ENCODE data around the gene ADTRP. TPM values are rescaled to one million over a fixed set of nuclear protein-coding genes. Genes with fewer than 3 reads are reported as not detected.

The ADTRP gene
- total and polyA plus RNA-seq, 2 of the 13 experiments (the other 11 are each of a cell fraction or from before 2014, with no cell fraction given) = not detected

DNA sequence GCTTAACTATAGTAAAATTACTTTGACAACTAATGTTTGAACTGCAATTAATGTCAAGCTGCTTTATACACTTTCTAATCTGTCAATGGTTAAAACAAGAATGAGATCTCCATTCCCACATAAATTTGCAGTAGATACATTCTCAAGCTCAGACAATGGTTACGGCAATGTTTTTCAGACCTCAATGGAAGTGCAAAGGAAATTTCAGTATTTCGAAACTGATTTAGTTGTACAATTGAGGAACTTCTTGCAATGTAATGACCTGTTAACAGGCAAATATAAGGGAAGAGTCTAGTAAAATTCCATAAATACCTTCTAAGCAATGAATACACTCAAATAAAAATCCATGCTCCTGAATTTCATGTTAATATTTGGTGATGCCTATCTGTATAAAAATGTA lies 94.7 kb downstream of the ADTRP start:
- in situ Hi-C loops (cut with HindIII; ENCODE audit: extremely low pct_ligation_motif_present, low pct_unique_long_range_greater_than_20kb) (no loop called here), intact Hi-C loops (cut with micrococcal nuclease; ENCODE audit: unreplicated experiment) (no loop called here)
- no peak for TF ChIP-seq KAT2B (IDR thresholded peaks at IDR 0.05; ENCODE audit: borderline replicate concordance, low read depth, low read length)
- H3K9me3 ChIP-seq (ENCODE audit: low read length) = peaks cover 13% of the 10 kb centered on the region
- H3K27ac ChIP-seq (ENCODE audit: extremely low read length, insufficient read depth, low read length) = no peak overlapping the region
- no peaks in the 10 kb centered on the region for H3K79me2 ChIP-seq (ENCODE audit: insufficient read depth, low read length)
- H3K4me2 ChIP-seq (ENCODE audit: low read depth, low read length) = no peak overlapping the region
- CTCF ChIA-PET (ENCODE audit: low intra/inter-chr PET ratio, low total read pairs) = no interaction called here
- H2AFZ ChIP-seq (ENCODE audit: low read length) = no peak overlapping the region
- POLR2A ChIA-PET = no interaction called here
- no peaks in the 10 kb centered on the region; a peak in 1 of 5 replicates for H3K27me3 ChIP-seq (ENCODE audit: control insufficient read depth in 1 of 2, insufficient read depth in 2 of 2, low read length in 2 of 2)
- no peak for ATAC-seq
- H3K9ac ChIP-seq (ENCODE audit: insufficient read depth, low read depth, low read length) = no peak overlapping the region
- no peaks in the 10 kb centered on the region for H3K4me1 ChIP-seq (ENCODE audit: insufficient read depth, low read length)
- BruUV-seq (replicated peaks) = no TSS peak
- H3K4me3 ChIP-seq (replicated peaks in 1 of 3; ENCODE audit: insufficient read depth in 1 of 3, low read depth in 2 of 3, low read length in 3 of 3) = no peak overlapping the region
- H3K36me3 ChIP-seq (replicated peaks in 1 of 2; ENCODE audit: control insufficient read depth in 1 of 2, insufficient read depth in 2 of 2, low read length in 2 of 2) = no peaks in the 10 kb centered on the region
- no peak for FAIRE-seq
- no peaks in the 10 kb centered on the region for H4K20me1 ChIP-seq (ENCODE audit: insufficient read depth, low read length)
- WGBS (ENCODE audit: low lambda C conversion rate) = 46% methylated on average over 2 of the region's 2 CpGs
- DNase-seq (ENCODE audit: low spot score) = no peak

DNA sequence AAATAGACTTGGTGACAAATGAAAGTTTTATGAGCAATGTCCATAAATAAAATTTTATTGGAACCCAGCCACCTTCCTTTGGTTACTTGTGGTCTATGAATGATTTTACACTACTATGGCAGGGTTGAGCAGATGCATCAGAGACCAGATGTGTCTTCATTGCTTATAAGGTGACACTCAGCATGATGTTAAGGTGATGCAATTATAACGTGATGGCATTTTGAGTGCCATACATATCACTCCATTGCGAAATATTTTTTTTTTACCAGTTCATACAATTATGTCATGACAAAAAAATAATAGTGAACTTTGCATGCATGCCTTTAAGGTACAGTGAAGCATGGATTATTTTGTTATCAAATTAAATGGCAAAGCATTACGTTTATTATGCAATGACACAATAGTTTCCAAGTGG lies 96.0 kb downstream of the ADTRP start:
- no peak overlapping the region for H3K9ac ChIP-seq (ENCODE audit: insufficient read depth, low read depth, low read length)
- no peak overlapping the region for H2AFZ ChIP-seq (ENCODE audit: low read length)
- TF ChIP-seq ZNF441 (CRISPR knock-in tag; IDR thresholded peaks at IDR 0.05; ENCODE audit: borderline replicate concordance) = no peak
- no peak for TF ChIP-seq TBX3 (IDR thresholded peaks at IDR 0.05; ENCODE audit: borderline replicate concordance)
- TF ChIP-seq CEBPB (IDR thresholded peaks at IDR 0.05; ENCODE audit: borderline replicate concordance, low read depth, low read length) = peak; percentile 81
- TF ChIP-seq RFXANK (CRISPR knock-in tag; IDR thresholded peaks at IDR 0.05) = no peak
- in situ Hi-C loops (cut with HindIII; ENCODE audit: extremely low pct_ligation_motif_present, low pct_unique_long_range_greater_than_20kb) (no loop called here), intact Hi-C loops (cut with micrococcal nuclease; ENCODE audit: unreplicated experiment) (no loop called here)
- peaks cover 13% of the 10 kb centered on the region for H3K9me3 ChIP-seq (ENCODE audit: low read length)
- H3K27me3 ChIP-seq (ENCODE audit: control insufficient read depth in 1 of 2, insufficient read depth in 2 of 2, low read length in 2 of 2) = no peaks in the 10 kb centered on the region; a peak in 1 of 5 replicates
- 25% methylated on average over 3 of the region's 3 CpGs for WGBS (ENCODE audit: low lambda C conversion rate)
- H3K36me3 ChIP-seq (replicated peaks in 1 of 2; ENCODE audit: control insufficient read depth in 1 of 2, insufficient read depth in 2 of 2, low read length in 2 of 2) = no peaks in the 10 kb centered on the region
- DNase-seq (ENCODE audit: low spot score) (no peak), FAIRE-seq (no peak), ATAC-seq (no peak)
- CTCF ChIA-PET (ENCODE audit: low intra/inter-chr PET ratio, low total read pairs) = no interaction called here
- no peak overlapping the region for H3K27ac ChIP-seq (ENCODE audit: extremely low read length, insufficient read depth, low read length)
- H3K79me2 ChIP-seq (ENCODE audit: insufficient read depth, low read length) = no peaks in the 10 kb centered on the region
- no peaks in the 10 kb centered on the region for H3K4me1 ChIP-seq (ENCODE audit: insufficient read depth, low read length)
- no peak overlapping the region for H3K4me2 ChIP-seq (ENCODE audit: low read depth, low read length)
- no peaks in the 10 kb centered on the region for H4K20me1 ChIP-seq (ENCODE audit: insufficient read depth, low read length)
- H3K4me3 ChIP-seq (replicated peaks in 1 of 3; ENCODE audit: insufficient read depth in 1 of 3, low read depth in 2 of 3, low read length in 3 of 3) = no peak overlapping the region
- no TSS peak for BruUV-seq (replicated peaks)
- POLR2A ChIA-PET = no interaction called here

All from HepG2 (cell line).